SU-DHL-6 (cell line): ENCODE data around the gene ST3GAL6.

Source experiments
- H2AFZ ChIP-seq: fragments of 200-600 bp; sonication (generic); 2 replicates; pipeline ENCODE4 v1.6.1; 2014; ENCODE audit warnings: low read depth, mild to moderate bottlenecking, moderate library complexity, mixed read lengths, antibody characterized with exemption, low read length; ENCODE audit not compliant: severe bottlenecking
- H3F3A ChIP-seq: fragments of 200-600 bp; shearing (Covaris generic); 2 replicates; pipeline ENCODE4 v1.6.0; 2016; ENCODE audit warnings: antibody characterized with exemption, mild to moderate bottlenecking; ENCODE audit not compliant: insufficient read depth
- H3K27ac ChIP-seq: fragments of 200-600 bp; sonication (generic); 2 replicates; pipeline ENCODE4 v1.5.1; 2016; ENCODE audit warnings: low read depth, mild to moderate bottlenecking, low read length, moderate library complexity, mixed read lengths
- H3K27me3 ChIP-seq: fragments of 200-600 bp; sonication (generic), shearing (Covaris generic); 2 replicates; pipeline ENCODE4 v1.6.0; 2014; ENCODE audit warnings: mild to moderate bottlenecking, low read length
- H3K36me3 ChIP-seq: fragments of 200-600 bp; sonication (generic); 2 replicates; pipeline ENCODE4 v1.6.1; 2014; ENCODE audit warnings: mild to moderate bottlenecking, low read length, mixed read lengths
- H3K4me2 ChIP-seq: fragments of 300-600, 200-600 bp; shearing (Covaris generic), sonication (generic); 2 replicates; pipeline ENCODE4 v1.6.0; 2014; ENCODE audit warnings: low read length, low read depth, mild to moderate bottlenecking; ENCODE audit not compliant: poor library complexity, severe bottlenecking
- H3K4me3 ChIP-seq: fragments of 200-600 bp; sonication (generic); 2 replicates; pipeline ENCODE4 v1.5.1; 2014; ENCODE audit warnings: antibody characterized with exemption, low read length, mild to moderate bottlenecking, mixed read lengths; ENCODE audit not compliant: insufficient read depth, poor library complexity, severe bottlenecking
- H3K79me2 ChIP-seq: fragments of 200-600 bp; sonication (generic); 2 replicates; pipeline ENCODE4 v1.6.1; 2014; ENCODE audit warnings: mild to moderate bottlenecking, low read length, moderate library complexity; ENCODE audit not compliant: insufficient read depth
- H3K9ac ChIP-seq: fragments of 200-600 bp; sonication (generic); 2 replicates; pipeline ENCODE4 v1.7.0; 2014; ENCODE audit warnings: mild to moderate bottlenecking, low read length
- H3K9me2 ChIP-seq: fragments of 200-600 bp; sonication (generic); replicated peaks from 2 replicates; pipeline ENCODE4 v1.6.1; 2014; ENCODE audit warnings: low read length; ENCODE audit not compliant: insufficient read depth
- H3K9me3 ChIP-seq: fragments of 200-600 bp; sonication (generic); 2 replicates; pipeline ENCODE4 v1.6.1; 2014; ENCODE audit warnings: low read length, mixed read lengths; ENCODE audit not compliant: insufficient read depth
- H4K20me1 ChIP-seq: fragments of 200-600 bp; sonication (generic); 2 replicates; pipeline ENCODE4 v1.6.1; 2014; ENCODE audit warnings: low read depth, mild to moderate bottlenecking, antibody characterized with exemption, low read length, moderate library complexity, mixed read lengths
- CTCF ChIP-seq: fragments of 200-600 bp; sonication (generic); IDR thresholded peaks from one replicate; pipeline ENCODE4 v1.5.1; 2017; ENCODE audit warnings: antibody characterized with exemption, mild to moderate bottlenecking, low read length, moderate library complexity; ENCODE audit not compliant: insufficient read depth, poor library complexity, severe bottlenecking
- EZH2phosphoT487 ChIP-seq: fragments of 200-600 bp; sonication (generic), shearing (Covaris generic); conservative IDR thresholded peaks from 2 replicates; pipeline ENCODE4 v1.6.1; 2018; ENCODE audit warnings: mild to moderate bottlenecking, antibody characterized with exemption, low read length, moderate library complexity, mixed read lengths

ST3GAL6 gene

GRCh38 chr3:98735761-98736269 is 27.3 kb upstream of the ST3GAL6 start:
- H2AFZ ChIP-seq = no peak overlapping the region
- H3K4me2 ChIP-seq = no peak overlapping the region
- no peak overlapping the region for H3K9ac ChIP-seq
- H3F3A ChIP-seq = no peaks in the 10 kb centered on the region
- H3K27ac ChIP-seq = no peak overlapping the region
- TF ChIP-seq CTCF (no peak), EZH2phosphoT487 (no peak)
- H3K79me2 ChIP-seq = no peaks in the 10 kb centered on the region
- H3K27me3 ChIP-seq = no peaks in the 10 kb centered on the region
- H4K20me1 ChIP-seq = no peaks in the 10 kb centered on the region
- H3K36me3 ChIP-seq = no peaks in the 10 kb centered on the region
- no peaks in the 10 kb centered on the region for H3K9me3 ChIP-seq
- no peak overlapping the region for H3K4me3 ChIP-seq
- H3K9me2 ChIP-seq = no peaks in the 10 kb centered on the region

- H3K4me3 ChIP-seq = no peak overlapping the region
- H4K20me1 ChIP-seq = no peaks in the 10 kb centered on the region
- no peaks in the 10 kb centered on the region for H3K9me3 ChIP-seq
- no peaks in the 10 kb centered on the region for H3K9me2 ChIP-seq
- H2AFZ ChIP-seq = no peak overlapping the region
- H3K27me3 ChIP-seq = no peaks in the 10 kb centered on the region
- no peak overlapping the region for H3K4me2 ChIP-seq
- no peak overlapping the region for H3K9ac ChIP-seq
- TF ChIP-seq CTCF (no peak), EZH2phosphoT487 (no peak)
- H3K79me2 ChIP-seq = no peaks in the 10 kb centered on the region
- H3K27ac ChIP-seq = no peak overlapping the region
- no peaks in the 10 kb centered on the region for H3K36me3 ChIP-seq
- no peaks in the 10 kb centered on the region for H3F3A ChIP-seq
Observed at GRCh38 chr3:98737301-98737700, 25.8 kb upstream of the ST3GAL6 start.

- no peak for TF ChIP-seq CTCF
- TF ChIP-seq EZH2phosphoT487 = no peak
- H3F3A ChIP-seq = no peaks in the 10 kb centered on the region
- H3K4me3 ChIP-seq = no peak overlapping the region
- H3K36me3 ChIP-seq = no peaks in the 10 kb centered on the region
- no peak overlapping the region for H3K4me2 ChIP-seq
- no peak overlapping the region for H2AFZ ChIP-seq
- H3K9ac ChIP-seq = no peak overlapping the region
- H3K9me2 ChIP-seq = no peaks in the 10 kb centered on the region
- H3K27ac ChIP-seq = no peak overlapping the region
- H3K79me2 ChIP-seq = no peaks in the 10 kb centered on the region
- H3K27me3 ChIP-seq = no peaks in the 10 kb centered on the region
- no peaks in the 10 kb centered on the region for H4K20me1 ChIP-seq
- no peaks in the 10 kb centered on the region for H3K9me3 ChIP-seq
Observed at GRCh38 chr3:98739266-98739665, 23.9 kb upstream of the ST3GAL6 start.

- H4K20me1 ChIP-seq = no peaks in the 10 kb centered on the region
- no peaks in the 10 kb centered on the region for H3K79me2 ChIP-seq
- H3K4me2 ChIP-seq = no peak overlapping the region
- H3K27ac ChIP-seq = no peak overlapping the region
- no peaks in the 10 kb centered on the region for H3K27me3 ChIP-seq
- H3F3A ChIP-seq = no peaks in the 10 kb centered on the region
- no peaks in the 10 kb centered on the region for H3K9me3 ChIP-seq
- no peak overlapping the region for H3K9ac ChIP-seq
- TF ChIP-seq EZH2phosphoT487 = no peak
- no peak overlapping the region for H3K4me3 ChIP-seq
- H3K9me2 ChIP-seq = no peaks in the 10 kb centered on the region
- no peak overlapping the region for H2AFZ ChIP-seq
- no peaks in the 10 kb centered on the region for H3K36me3 ChIP-seq
Observed at GRCh38 chr3:98740324-98740723, 22.8 kb upstream of the ST3GAL6 start.
